ENCODE data around the gene ASMT. TPM values are rescaled to one million over a fixed set of nuclear protein-coding genes. Genes with fewer than 3 reads are reported as not detected.

The ASMT gene
- total RNA-seq, 1 experiment from 2014 or later, result not detected

GRCh38 chrX:1601051-1601767 is 13.7 kb upstream of the ASMT start:
- no peaks in the 10 kb centered on the region for H3K4me1 ChIP-seq (ENCODE audit: control insufficient read depth in 1 of 2, insufficient read depth in 2 of 2, low read length in 2 of 2)
- H3K4me2 ChIP-seq (ENCODE audit: low read length), result no peak overlapping the region
- H3K79me2 ChIP-seq (ENCODE audit: insufficient read depth, low read length), result peaks cover 23% of the 10 kb centered on the region
- RAD21 ChIA-PET (ENCODE audit: low non-redundant PET in 1 of 2, low total read pairs in 2 of 2, uncharacterized antibody in 2 of 2, unreplicated experiment in 2 of 2), result no interaction called here
- no peak overlapping the region for H3K4me3 ChIP-seq (replicated peaks in 1 of 2; ENCODE audit: low read depth in 1 of 2, low read length in 2 of 2)
- ATAC-seq (no peak), DNase-seq (ENCODE audit: low read depth, low spot score) (no peak)
- POLR2A ChIA-PET, result no interaction called here
- no peak overlapping the region for H3K27ac ChIP-seq (ENCODE audit: low read depth, low read length)
- intact Hi-C loops (cut with micrococcal nuclease), result no loop called here
- H3K27me3 ChIP-seq (ENCODE audit: insufficient read depth, low read length), result no peaks in the 10 kb centered on the region
- H4K20me1 ChIP-seq (ENCODE audit: insufficient read depth), result no peaks in the 10 kb centered on the region
- CTCF ChIA-PET, result no interaction called here
- no TSS peak for BruUV-seq (replicated peaks)
- TF ChIP-seq EGR1 (IDR thresholded peaks at IDR 0.05; ENCODE audit: low read depth) (no peak), YY1 (IDR thresholded peaks at IDR 0.05; ENCODE audit: extremely low read depth, insufficient replicate concordance, low read depth, low read length) (no peak), ELF1 (IDR thresholded peaks at IDR 0.05; ENCODE audit: borderline replicate concordance, low read depth) (no peak), POLR2A (IDR thresholded peaks at IDR 0.05; ENCODE audit: borderline replicate concordance, extremely low read depth, insufficient read depth, insufficient read length) (no peak), TCF7L2 (IDR thresholded peaks at IDR 0.05; ENCODE audit: borderline replicate concordance, extremely low read depth, insufficient read depth, insufficient read length) (no peak), ATF3 (IDR thresholded peaks at IDR 0.05) (no peak), POLR2AphosphoS5 (IDR thresholded peaks at IDR 0.05; ENCODE audit: low read depth, low read length) (no peak), EZH2 (IDR thresholded peaks at IDR 0.05) (no peak)
- H3K9me3 ChIP-seq (ENCODE audit: control insufficient read depth in 1 of 2, insufficient read depth in 1 of 2, low read depth in 1 of 2, low read length in 2 of 2), result no peaks in the 10 kb centered on the region
- peaks cover 11 to 30% of the 10 kb centered on the region in 2 experiments; a peak in 2 of 4 replicates for H3K36me3 ChIP-seq (ENCODE audit: control insufficient read depth in 1 of 2, insufficient read depth in 2 of 2, low read length in 2 of 2)
- no peaks in the 10 kb centered on the region for H3K9me2 ChIP-seq (ENCODE audit: insufficient read depth)
- no peak overlapping the region for H2AFZ ChIP-seq (ENCODE audit: low read depth, low read length, poor library complexity, severe bottlenecking)
- no peak overlapping the region for H3K9ac ChIP-seq (ENCODE audit: low read length)

- no peak overlapping the region for H3K9ac ChIP-seq (ENCODE audit: low read length)
- no peaks in the 10 kb centered on the region for H3K4me1 ChIP-seq (ENCODE audit: control insufficient read depth in 1 of 2, insufficient read depth in 2 of 2, low read length in 2 of 2)
- DNase-seq (ENCODE audit: low read depth, low spot score) (no peak), ATAC-seq (no peak)
- no peak overlapping the region for H3K4me2 ChIP-seq (ENCODE audit: low read length)
- no peaks in the 10 kb centered on the region for H4K20me1 ChIP-seq (ENCODE audit: insufficient read depth)
- H2AFZ ChIP-seq (ENCODE audit: low read depth, low read length, poor library complexity, severe bottlenecking), result no peak overlapping the region
- CTCF ChIA-PET, result no interaction called here
- RAD21 ChIA-PET (ENCODE audit: low non-redundant PET in 1 of 2, low total read pairs in 2 of 2, uncharacterized antibody in 2 of 2, unreplicated experiment in 2 of 2), result no interaction called here
- no peaks in the 10 kb centered on the region for H3K9me2 ChIP-seq (ENCODE audit: insufficient read depth)
- no peaks in the 10 kb centered on the region for H3K9me3 ChIP-seq (ENCODE audit: control insufficient read depth in 1 of 2, insufficient read depth in 1 of 2, low read depth in 1 of 2, low read length in 2 of 2)
- BruUV-seq (replicated peaks), result no TSS peak
- intact Hi-C loops (cut with micrococcal nuclease), result no loop called here
- no peak overlapping the region for H3K4me3 ChIP-seq (replicated peaks in 1 of 2; ENCODE audit: low read depth in 1 of 2, low read length in 2 of 2)
- no peaks in the 10 kb centered on the region for H3K27me3 ChIP-seq (ENCODE audit: insufficient read depth, low read length)
- no peak for TF ChIP-seq CTCF (IDR thresholded peaks at IDR 0.05 in 2 of 3, conservative IDR thresholded peaks at IDR 0.05 in 1 of 3; ENCODE audit: borderline replicate concordance in 1 of 3, insufficient read depth in 1 of 3, low read depth in 2 of 3, low read length in 2 of 3)
- no peak for TF ChIP-seq EGR1 (IDR thresholded peaks at IDR 0.05; ENCODE audit: low read depth)
- no peak for TF ChIP-seq ZNF274 (IDR thresholded peaks at IDR 0.05; ENCODE audit: low read depth, low read length)
- no peak for TF ChIP-seq ATF3 (IDR thresholded peaks at IDR 0.05)
- TF ChIP-seq YY1 (IDR thresholded peaks at IDR 0.05; ENCODE audit: extremely low read depth, insufficient replicate concordance, low read depth, low read length), result no peak
- TF ChIP-seq EZH2phosphoT487 (IDR thresholded peaks at IDR 0.05; ENCODE audit: borderline replicate concordance), result no peak
- no peak for TF ChIP-seq RAD21 (IDR thresholded peaks at IDR 0.05; ENCODE audit: low read depth)
- no peak overlapping the region for H3K27ac ChIP-seq (ENCODE audit: low read depth, low read length)
- POLR2A ChIA-PET, result no interaction called here
- H3K79me2 ChIP-seq (ENCODE audit: insufficient read depth, low read length), result peaks cover 20% of the 10 kb centered on the region
- peaks cover 10 to 30% of the 10 kb centered on the region in 2 experiments; a peak in 2 of 4 replicates for H3K36me3 ChIP-seq (ENCODE audit: control insufficient read depth in 1 of 2, insufficient read depth in 2 of 2, low read length in 2 of 2)
Observed at GRCh38 chrX:1601768-1602085, 13.1 kb upstream of the ASMT start.
